Esophagus muscularis mucosa (tissue), 4 donors: Measurements from ENCODE around the gene THRB.

ENCODE experiments used
- EP300 ChIP-seq: sonication (generic); formaldehyde crosslinking; IDR thresholded peaks from one replicate; pipeline ENCODE4 v1.6.1; 2017; ENCODE audit warnings: antibody characterized with exemption
- POLR2A ChIP-seq: fragments of 450-650 bp; IDR thresholded peaks from one replicate; pipeline ENCODE4 v1.6.1; 2017; ENCODE audit warnings: antibody characterized with exemption, moderate library complexity, mild to moderate bottlenecking, low read depth
- POLR2AphosphoS5 ChIP-seq, 2 donors: sonication (generic); formaldehyde crosslinking; IDR thresholded peaks; one replicate each; pipeline ENCODE4 v1.6.1; 2017; ENCODE audit warnings: antibody characterized with exemption in 2 of 2
- TF ChIP-seq, protein P1 (sequence below), 3 experiments: fragments of 200-600 bp in 2 of 3; fragments of 450-650 bp in 1 of 3; sonication (generic) in 2 of 3; IDR thresholded peaks; one replicate each; pipeline ENCODE4 v1.5.1; 2017 to 2019; ENCODE audit warnings: antibody characterized with exemption in 3 of 3, mild to moderate bottlenecking in 2 of 3, moderate library complexity in 1 of 3

- TF ChIP-seq, protein P1, sequence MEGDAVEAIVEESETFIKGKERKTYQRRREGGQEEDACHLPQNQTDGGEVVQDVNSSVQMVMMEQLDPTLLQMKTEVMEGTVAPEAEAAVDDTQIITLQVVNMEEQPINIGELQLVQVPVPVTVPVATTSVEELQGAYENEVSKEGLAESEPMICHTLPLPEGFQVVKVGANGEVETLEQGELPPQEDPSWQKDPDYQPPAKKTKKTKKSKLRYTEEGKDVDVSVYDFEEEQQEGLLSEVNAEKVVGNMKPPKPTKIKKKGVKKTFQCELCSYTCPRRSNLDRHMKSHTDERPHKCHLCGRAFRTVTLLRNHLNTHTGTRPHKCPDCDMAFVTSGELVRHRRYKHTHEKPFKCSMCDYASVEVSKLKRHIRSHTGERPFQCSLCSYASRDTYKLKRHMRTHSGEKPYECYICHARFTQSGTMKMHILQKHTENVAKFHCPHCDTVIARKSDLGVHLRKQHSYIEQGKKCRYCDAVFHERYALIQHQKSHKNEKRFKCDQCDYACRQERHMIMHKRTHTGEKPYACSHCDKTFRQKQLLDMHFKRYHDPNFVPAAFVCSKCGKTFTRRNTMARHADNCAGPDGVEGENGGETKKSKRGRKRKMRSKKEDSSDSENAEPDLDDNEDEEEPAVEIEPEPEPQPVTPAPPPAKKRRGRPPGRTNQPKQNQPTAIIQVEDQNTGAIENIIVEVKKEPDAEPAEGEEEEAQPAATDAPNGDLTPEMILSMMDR (IDR thresholded peaks at IDR 0.05): no peak
- TF ChIP-seq EP300 (no peak), POLR2A (no peak), POLR2AphosphoS5 (IDR thresholded peaks at IDR 0.05) (no peak)
Measured at GRCh38 chr3:24190256-24190655, 304.4 kb downstream of the THRB start.
